HCT116 (cell line): ENCODE results near the gene CUBN. TPM values are rescaled to one million over a fixed set of nuclear protein-coding genes. Genes with fewer than 3 reads are reported as not detected.

Experiments used
- ATAC-seq: fragments of 200-7000 bp; cut with Tn5 transposase; 2 replicates; pipeline ENCODE4 v1.9.1; 2020; ENCODE audit warnings: mild to moderate bottlenecking, moderate library complexity
- BruUV-seq: library from RNA; stranded (reverse); fragments of 400-500 nt; replicated peaks from 2 replicates; lab custom pipeline; 2021; lab: Mats Ljungman, UMichigan
- CTCF ChIA-PET: fragments of 300-600 bp; sonication (Branson Sonifier 250); formaldehyde crosslinking; loops from one replicate; lab custom pipeline; 2021; ENCODE audit warnings: antibody characterized with exemption; lab: Charles Lee
- POLR2A ChIA-PET: fragments of 300-600, 350-600 bp; sonication (Branson Sonifier 250); formaldehyde crosslinking; loops from one replicate; lab custom pipeline; 2021; ENCODE audit warnings: antibody characterized with exemption; lab: Charles Lee
- RAD21 ChIA-PET, 2 experiments: fragments of 300-600 bp; sonication (Branson Sonifier 250); formaldehyde crosslinking; loops; one replicate each; lab custom pipeline; 2023; ENCODE audit warnings: low total read pairs in 2 of 2; ENCODE audit not compliant: uncharacterized antibody in 2 of 2, unreplicated experiment in 2 of 2, low non-redundant PET in 1 of 2; lab: Charles Lee
- DNase-seq: peaks from one replicate; pipeline ENCODE4 v3.0.0-alpha.2; 2010; ENCODE audit warnings: low read depth, low spot score
- H2AFZ ChIP-seq: fragments of 200-600 bp; shearing (Covaris generic), sonication (generic); 2 replicates; pipeline ENCODE4 v1.6.1; 2017; ENCODE audit warnings: low read depth, mixed run types, mixed read lengths, antibody characterized with exemption, low read length; ENCODE audit not compliant: poor library complexity, severe bottlenecking
- H3K27ac ChIP-seq: 2 replicates; pipeline ENCODE4 v1.5.1; 2012; ENCODE audit warnings: low read depth, low read length
- H3K27me3 ChIP-seq: fragments of 200-600 bp; sonication (generic); 2 replicates; pipeline ENCODE4 v1.6.1; 2016; ENCODE audit warnings: mixed run types, low read length, mixed read lengths; ENCODE audit not compliant: insufficient read depth
- H3K36me3 ChIP-seq, 2 experiments: fragments of 200-500 bp in 1 of 2; fragments of 200-600 bp in 1 of 2; sonication (Bioruptor generic) in 1 of 2; sonication (generic) in 1 of 2; 2 replicates each; pipeline versions ENCODE4 v1.5.1 to v1.6.1; 2014 to 2016; ENCODE audit warnings: low read length in 2 of 2, inconsistent platforms in 1 of 2, mixed read lengths in 1 of 2, mixed run types in 1 of 2; ENCODE audit not compliant: insufficient read depth in 2 of 2, control insufficient read depth in 1 of 2
- H3K4me1 ChIP-seq, 2 experiments: fragments of 200-600 bp in 1 of 2; sonication (generic) in 1 of 2; 2 replicates each; pipeline versions ENCODE4 v1.5.1 to v1.6.1; 2012 to 2017; ENCODE audit warnings: low read length in 2 of 2, inconsistent platforms in 1 of 2, mild to moderate bottlenecking in 1 of 2, mixed read lengths in 1 of 2, mixed run types in 1 of 2, moderate library complexity in 1 of 2; ENCODE audit not compliant: insufficient read depth in 2 of 2, control insufficient read depth in 1 of 2
- H3K4me2 ChIP-seq: fragments of 200-600 bp; sonication (generic); 2 replicates; pipeline ENCODE4 v1.6.1; 2017; ENCODE audit warnings: mixed run types, low read length, mixed read lengths
- H3K4me3 ChIP-seq, 2 experiments: fragments of 200-600 bp in 1 of 2; sonication (generic) in 1 of 2; replicated peaks in 1 of 2; 2 replicates each; pipeline ENCODE4 v1.5.1; 2011 to 2016; ENCODE audit warnings: low read length in 2 of 2, control low read depth in 1 of 2, low read depth in 1 of 2, mild to moderate bottlenecking in 1 of 2, mixed read lengths in 1 of 2, mixed run types in 1 of 2
- H3K79me2 ChIP-seq: fragments of 200-600 bp; sonication (generic); 2 replicates; pipeline ENCODE4 v1.6.1; 2017; ENCODE audit warnings: mild to moderate bottlenecking, mixed run types, low read length, moderate library complexity, mixed read lengths; ENCODE audit not compliant: insufficient read depth
- H3K9ac ChIP-seq: fragments of 200-600 bp; sonication (generic); 2 replicates; pipeline ENCODE4 v1.6.1; 2016; ENCODE audit warnings: low read length, mixed read lengths
- H3K9me2 ChIP-seq: fragments of 200-600 bp; sonication (generic), shearing (Covaris generic); 2 replicates; pipeline ENCODE4 v1.6.1; 2017; ENCODE audit warnings: mixed run types, mild to moderate bottlenecking, moderate library complexity; ENCODE audit not compliant: insufficient read depth
- H3K9me3 ChIP-seq, 2 experiments: fragments of 200-500 bp in 1 of 2; fragments of 200-600 bp in 1 of 2; sonication (Bioruptor generic) in 1 of 2; sonication (generic) in 1 of 2; 2 replicates each; pipeline ENCODE4 v1.6.1; 2014 to 2017; ENCODE audit warnings: low read length in 2 of 2, mixed read lengths in 2 of 2, inconsistent platforms in 1 of 2, low read depth in 1 of 2, mild to moderate bottlenecking in 1 of 2, mixed run types in 1 of 2, moderate library complexity in 1 of 2; ENCODE audit not compliant: control insufficient read depth in 1 of 2, insufficient read depth in 1 of 2
- H4K20me1 ChIP-seq: fragments of 200-600 bp; sonication (generic), shearing (Covaris generic); 2 replicates; pipeline ENCODE4 v1.6.1; 2017; ENCODE audit warnings: mixed run types, mild to moderate bottlenecking, moderate library complexity; ENCODE audit not compliant: insufficient read depth
- CBX3 ChIP-seq: IDR thresholded peaks from 2 replicates; pipeline ENCODE4 v1.6.1; 2012; ENCODE audit warnings: low read depth
- CTCF ChIP-seq, 3 experiments: fragments of 200-600 bp in 1 of 3; sonication (generic) in 1 of 3; IDR thresholded peaks in 2 of 3; conservative IDR thresholded peaks in 1 of 3; 2 replicates each; pipeline ENCODE4 v1.5.1; 2012 to 2017; ENCODE audit warnings: low read depth in 2 of 3, low read length in 2 of 3, antibody characterized with exemption in 1 of 3, borderline replicate concordance in 1 of 3, control low read depth in 1 of 3, mild to moderate bottlenecking in 1 of 3, mixed read lengths in 1 of 3, mixed run types in 1 of 3, moderate library complexity in 1 of 3; ENCODE audit not compliant: insufficient read depth in 1 of 3
- ELF1 ChIP-seq: IDR thresholded peaks from 2 replicates; pipeline ENCODE4 v1.6.1; 2012; ENCODE audit warnings: low read depth, borderline replicate concordance
- EZH2phosphoT487 ChIP-seq: fragments of 200-600 bp; IDR thresholded peaks from 2 replicates; pipeline ENCODE4 v1.6.1; 2018; ENCODE audit warnings: antibody characterized with exemption, borderline replicate concordance
- JUND ChIP-seq: IDR thresholded peaks from 2 replicates; pipeline ENCODE4 v1.6.1; 2012
- POLR2AphosphoS5 ChIP-seq: IDR thresholded peaks from 2 replicates; pipeline ENCODE4 v1.6.1; 2011; ENCODE audit warnings: mild to moderate bottlenecking, low read depth, low read length, moderate library complexity
- YY1 ChIP-seq: IDR thresholded peaks from 2 replicates; pipeline ENCODE4 v1.6.1; 2011; ENCODE audit warnings: low read length, low read depth, moderate library complexity, mild to moderate bottlenecking; ENCODE audit not compliant: insufficient replicate concordance; ENCODE audit errors: extremely low read depth
- intact Hi-C: fragments of 100-400 bp; cut with micrococcal nuclease; formaldehyde crosslinking; loops from 2 replicates; pipeline ENCODE4 v1.10.0; 2022
- total RNA-seq: library from RNA; stranded (reverse); gene quantifications from one replicate; pipeline ENCODE4 v1.2.1, GENCODE V29; 2021; ENCODE audit not compliant: unreplicated experiment
- TF ChIP-seq, protein P1 (sequence below): IDR thresholded peaks from 2 replicates; pipeline ENCODE4 v1.6.1; 2011; ENCODE audit warnings: mild to moderate bottlenecking, low read length, moderate library complexity; ENCODE audit not compliant: insufficient replicate concordance; ENCODE audit errors: extremely low read depth

Gene CUBN
- total RNA-seq, 1 experiment from 2014 or later = 1.2 TPM

- no peaks in the 10 kb centered on the region for H4K20me1 ChIP-seq
- no peaks in the 10 kb centered on the region for H3K79me2 ChIP-seq
Measured at GRCh38 chr10:17123961-17124360, 5.7 kb downstream of the CUBN start.

More at GRCh38 chr10:17123961-17124360, 5.7 kb downstream of the CUBN start:
- TF ChIP-seq CBX3 = no peak
- TF ChIP-seq ELF1 = no peak
- TF ChIP-seq, protein P1, sequence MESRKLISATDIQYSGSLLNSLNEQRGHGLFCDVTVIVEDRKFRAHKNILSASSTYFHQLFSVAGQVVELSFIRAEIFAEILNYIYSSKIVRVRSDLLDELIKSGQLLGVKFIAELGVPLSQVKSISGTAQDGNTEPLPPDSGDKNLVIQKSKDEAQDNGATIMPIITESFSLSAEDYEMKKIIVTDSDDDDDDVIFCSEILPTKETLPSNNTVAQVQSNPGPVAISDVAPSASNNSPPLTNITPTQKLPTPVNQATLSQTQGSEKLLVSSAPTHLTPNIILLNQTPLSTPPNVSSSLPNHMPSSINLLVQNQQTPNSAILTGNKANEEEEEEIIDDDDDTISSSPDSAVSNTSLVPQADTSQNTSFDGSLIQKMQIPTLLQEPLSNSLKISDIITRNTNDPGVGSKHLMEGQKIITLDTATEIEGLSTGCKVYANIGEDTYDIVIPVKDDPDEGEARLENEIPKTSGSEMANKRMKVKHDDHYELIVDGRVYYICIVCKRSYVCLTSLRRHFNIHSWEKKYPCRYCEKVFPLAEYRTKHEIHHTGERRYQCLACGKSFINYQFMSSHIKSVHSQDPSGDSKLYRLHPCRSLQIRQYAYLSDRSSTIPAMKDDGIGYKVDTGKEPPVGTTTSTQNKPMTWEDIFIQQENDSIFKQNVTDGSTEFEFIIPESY = no peak
- no peak for TF ChIP-seq POLR2AphosphoS5
- TF ChIP-seq CTCF (IDR thresholded peaks at IDR 0.05 in 2 of 3, conservative IDR thresholded peaks at IDR 0.05 in 1 of 3; ENCODE audit: borderline replicate concordance in 1 of 3, insufficient read depth in 1 of 3, low read depth in 2 of 3, low read length in 2 of 3) = no peak
- TF ChIP-seq JUND = no peak
- no peak for TF ChIP-seq YY1
- no peak for TF ChIP-seq EZH2phosphoT487
- no peak for DNase-seq
- Histone ChIP-seq H3K9me2 (no peaks in the 10 kb centered on the region), H3K4me2 (peak overlapping the region; percentile 3; the same call in 1 of the 2 replicates), H3K36me3 (no peaks in the 10 kb centered on the region), H3K9ac (no peak overlapping the region), H3K4me1 (peaks cover 8 to 9% of the 10 kb centered on the region in 2 experiments; a peak in 3 of 4 replicates), H3K27me3 (no peaks in the 10 kb centered on the region), H3K27ac (no peak overlapping the region), H3K9me3 (no peaks in the 10 kb centered on the region), H2AFZ (no peak overlapping the region), H3K4me3 (no peak overlapping the region)
- intact Hi-C loops = no loop called here
- POLR2A ChIA-PET = no interaction called here
- ATAC-seq = 0 out of 2 replicates have a peak, but pooled peaks have one; percentile 27
- RAD21 ChIA-PET = interaction anchor here in 1 of 2 experiments (0.6 kb wide), 1 partner anchor 88 kb away, joined by 3 read pairs; no protein-coding TSS in a partner anchor
- no TSS peak for BruUV-seq
- CTCF ChIA-PET = no interaction called here
